Stimulated activated CD8-positive, alpha-beta memory T cell treated with anti-CD3 and anti-CD28 coated beads, Interleukin-12 subunit alpha, Interleukin-12 subunit beta, amount 100 ng/mL, for 24 hours (primary cell): ENCODE results near the gene OGA.
A peak's percentile ranks its signal among the peaks of the same experiment; 100 is the strongest.

Experiments used
- DNase-seq: peaks from one replicate; pipeline ENCODE4 v3.0.0-alpha.2; 2020; ENCODE audit errors: extremely low read depth

OGA gene

DNA sequence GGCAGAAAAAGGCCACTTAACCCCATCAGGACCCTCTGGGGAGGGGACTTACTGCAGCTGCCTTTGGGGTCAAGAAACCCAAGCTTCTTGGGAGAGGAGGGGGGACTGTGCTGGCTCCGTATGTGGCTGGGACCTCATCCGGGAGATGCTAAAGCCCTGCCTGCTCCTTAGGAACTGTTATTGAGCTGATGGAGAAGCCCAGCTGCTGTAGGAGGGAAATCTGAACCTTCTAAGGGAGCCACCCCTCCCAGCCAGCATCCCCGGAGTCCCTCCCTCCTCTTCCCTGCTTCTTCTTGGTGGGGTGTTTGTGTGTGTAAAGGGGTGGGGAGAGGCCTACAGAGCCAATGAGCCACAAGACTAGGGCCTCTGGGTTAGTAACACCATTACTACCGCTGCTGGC lies 17.1 kb upstream of the OGA start:
- DNase-seq = no peak

DNA sequence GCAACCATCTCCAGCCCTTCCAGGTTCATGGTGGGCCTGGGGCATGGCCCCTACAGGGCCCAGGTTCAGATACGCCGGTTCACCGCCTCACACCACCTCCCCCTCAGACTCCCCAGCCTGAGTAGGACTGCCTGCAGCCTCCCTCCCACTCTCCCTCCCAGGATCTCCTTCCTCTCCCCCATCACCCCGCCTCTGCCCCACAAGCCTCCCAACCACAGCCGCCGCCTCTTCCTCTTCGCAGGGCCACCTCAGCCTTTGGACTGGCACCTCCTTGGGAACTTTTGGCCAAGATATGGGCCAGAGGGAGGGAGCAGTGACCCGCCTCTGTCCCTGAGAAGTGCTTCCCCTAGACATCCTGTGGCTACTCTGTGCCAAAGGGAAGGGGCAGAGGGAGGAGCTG lies 16.1 kb upstream of the OGA start:
- DNase-seq = no peak

DNA sequence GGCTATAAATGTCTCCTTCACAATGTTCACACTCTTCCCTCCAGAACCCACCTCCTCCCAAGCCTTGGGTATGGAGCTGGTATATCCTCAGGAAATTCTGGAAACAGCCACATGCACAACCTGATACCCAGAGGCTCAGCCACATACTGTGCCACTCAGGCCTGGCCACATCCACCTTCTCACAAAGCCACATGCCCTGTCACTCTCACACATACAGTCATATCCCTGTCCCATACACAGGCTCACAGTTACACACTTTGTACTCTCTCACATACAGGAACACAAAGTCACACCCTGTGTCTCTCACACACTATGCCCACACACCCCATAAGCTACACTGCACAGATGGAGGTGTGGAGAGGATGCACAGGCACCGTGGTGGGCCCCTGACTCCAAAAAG lies 15.2 kb upstream of the OGA start:
- DNase-seq = no peak

DNA sequence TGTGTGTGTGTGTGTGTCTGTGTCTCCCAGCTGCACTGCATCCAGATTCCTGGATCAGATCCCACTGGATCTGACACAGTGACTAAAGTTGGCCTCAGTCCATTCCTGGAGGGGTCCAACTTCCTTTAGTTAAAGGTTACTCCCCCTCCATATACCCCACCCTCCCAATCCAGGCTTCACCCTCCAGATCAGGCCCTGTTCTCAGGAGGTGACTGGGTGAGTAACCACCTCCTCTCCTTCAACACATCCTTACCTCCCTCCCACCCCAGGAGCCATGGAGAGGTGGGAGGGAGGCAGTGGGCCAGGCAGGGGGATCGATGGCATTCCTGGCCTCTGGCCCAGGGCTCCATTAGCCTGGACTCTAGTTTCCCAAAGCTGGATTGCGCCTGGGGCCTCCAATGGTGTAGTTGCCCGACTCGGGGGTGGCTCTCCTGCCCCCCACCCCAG lies 14.1 kb upstream of the OGA start:
- no peak for DNase-seq

DNA sequence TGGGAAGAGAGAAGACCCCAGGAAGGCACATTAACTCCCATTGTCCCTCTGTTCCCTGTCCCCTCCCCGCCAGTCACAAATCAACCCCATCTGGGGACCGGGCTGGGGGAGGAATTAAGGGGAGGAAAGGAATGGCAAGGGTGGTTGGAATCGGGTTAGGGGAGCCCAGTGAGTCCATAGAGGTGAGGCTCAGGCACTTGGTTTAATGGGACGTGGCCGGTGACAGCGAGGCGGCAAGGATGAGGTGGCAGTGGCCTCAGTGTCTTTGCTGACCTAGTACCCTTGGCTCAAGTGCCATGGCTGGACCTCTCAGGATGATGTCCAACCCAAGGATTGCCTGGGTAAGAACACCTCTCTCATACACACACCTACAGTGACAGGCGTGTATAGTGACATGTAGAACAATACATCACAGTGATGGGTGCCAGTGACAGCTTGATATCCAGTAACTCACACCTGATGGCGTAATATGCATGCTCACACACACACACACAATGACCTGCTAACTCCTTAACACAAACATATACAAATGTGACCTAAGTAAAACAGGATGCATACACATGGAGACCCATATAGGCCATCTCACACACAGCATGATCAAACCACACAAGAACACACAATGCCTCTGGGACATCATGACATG lies 13.0 kb upstream of the OGA start:
- DNase-seq = no peak

DNA sequence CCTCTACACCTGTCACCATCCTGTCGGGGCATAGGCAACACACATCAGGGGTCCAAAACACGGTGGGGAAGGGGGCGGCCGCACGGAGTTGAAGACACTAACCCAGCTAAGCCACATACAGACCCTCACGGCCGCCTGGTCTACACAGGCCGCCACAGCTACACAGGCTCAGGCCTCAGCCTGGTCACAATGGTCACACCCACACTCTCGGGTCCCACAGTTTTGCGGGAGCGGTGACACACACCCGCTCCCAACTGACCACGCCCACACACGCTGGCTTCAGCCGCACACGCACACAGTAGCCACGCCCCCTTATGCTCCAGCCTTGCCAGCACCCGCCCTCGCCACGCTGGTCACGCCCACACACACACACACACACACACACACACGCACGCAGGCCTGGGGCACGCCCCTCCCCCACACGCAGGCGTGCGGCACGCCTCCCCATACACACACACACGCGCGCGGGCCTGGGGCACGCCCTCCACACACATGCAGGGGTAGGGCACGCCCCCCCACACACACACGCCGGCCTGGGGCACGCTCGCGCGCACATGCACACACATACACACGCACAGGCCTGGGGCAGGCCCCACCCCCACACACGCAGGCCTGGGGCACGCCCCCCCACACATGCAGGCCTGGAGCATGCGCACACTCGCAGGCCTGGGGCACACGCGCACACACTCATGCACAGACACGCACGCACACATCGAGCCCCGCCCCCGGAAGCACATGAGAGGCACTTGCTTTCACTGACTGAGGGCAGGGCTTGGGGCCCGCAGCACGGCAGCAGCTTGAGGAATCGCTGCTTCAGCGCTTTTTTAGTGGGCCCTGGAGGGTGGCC lies 12.3 kb upstream of the OGA start:
- peak; percentile 77 for DNase-seq

DNA sequence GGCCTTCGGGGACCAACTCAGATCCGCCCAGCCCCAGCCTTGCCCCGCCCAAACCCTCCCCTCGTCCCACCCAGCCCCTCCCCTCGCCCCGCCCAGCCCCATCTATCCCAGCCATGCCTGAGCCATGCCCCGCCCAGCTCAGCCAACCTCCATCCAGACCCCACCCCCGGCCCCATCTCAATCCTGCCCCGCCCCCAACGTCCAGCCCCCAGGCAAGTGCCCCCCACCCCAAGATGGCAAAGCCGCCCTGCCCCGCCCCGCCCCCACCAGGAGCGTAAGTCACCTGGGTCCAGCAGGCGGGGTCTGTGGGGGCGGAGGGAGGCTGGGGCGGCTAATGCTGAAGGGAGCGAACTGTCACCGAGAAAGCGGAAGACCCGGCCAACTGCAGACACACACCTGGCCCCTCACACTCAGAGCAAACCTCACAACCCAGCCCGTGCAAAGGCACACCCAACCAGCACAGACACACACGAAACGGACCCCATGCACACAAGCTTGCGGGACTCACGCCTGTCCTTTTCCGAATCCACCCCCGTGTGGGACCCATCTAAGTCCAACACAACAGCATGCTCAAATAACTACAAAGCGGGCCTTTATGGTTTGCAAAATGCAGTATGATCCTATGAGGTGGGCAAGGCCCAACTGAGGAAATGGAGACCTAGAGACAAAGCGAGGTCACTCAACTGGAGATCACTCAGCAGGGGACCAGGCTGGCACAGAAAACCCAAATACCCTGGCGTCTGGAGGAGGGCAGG lies 11.5 kb upstream of the OGA start:
- DNase-seq = no peak

DNA sequence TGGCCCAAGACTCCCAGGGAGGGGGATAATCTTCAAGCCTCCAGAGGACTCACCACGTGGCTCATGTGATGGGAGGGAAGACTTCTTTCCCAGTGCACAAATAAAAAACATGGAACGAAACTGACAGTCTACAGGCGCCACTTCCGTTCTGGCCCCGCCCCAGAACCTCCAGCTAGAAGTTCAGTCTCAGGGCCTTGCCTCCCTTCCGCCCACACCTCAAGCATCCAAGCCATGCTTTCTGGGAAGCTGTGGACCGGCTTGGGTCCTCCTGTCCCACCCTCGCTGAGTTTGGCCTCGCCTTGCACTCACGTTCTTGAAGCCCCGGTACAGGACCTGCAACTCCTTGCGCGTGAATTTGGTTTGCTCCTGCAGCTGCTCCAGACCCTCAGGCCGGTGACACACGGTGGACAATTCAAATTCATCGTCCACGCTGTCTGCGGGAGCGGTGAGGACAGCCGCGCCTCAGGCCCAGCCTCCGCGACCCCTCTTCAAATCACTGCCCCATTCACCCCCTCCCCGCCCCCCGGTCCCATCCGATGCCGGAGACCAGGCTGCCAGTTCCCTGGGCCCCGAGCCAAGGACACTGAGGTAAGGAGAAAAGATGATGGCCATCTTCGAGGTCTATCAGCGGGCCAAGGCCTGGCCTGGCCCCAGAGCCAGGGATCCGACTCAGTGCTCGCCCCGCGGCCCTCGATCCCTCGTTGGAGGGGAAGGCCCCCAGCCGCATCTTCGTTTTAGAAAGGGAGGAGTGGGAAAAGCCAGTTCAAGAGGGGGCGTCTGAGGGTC lies 10.7 kb upstream of the OGA start:
- DNase-seq = no peak

DNA sequence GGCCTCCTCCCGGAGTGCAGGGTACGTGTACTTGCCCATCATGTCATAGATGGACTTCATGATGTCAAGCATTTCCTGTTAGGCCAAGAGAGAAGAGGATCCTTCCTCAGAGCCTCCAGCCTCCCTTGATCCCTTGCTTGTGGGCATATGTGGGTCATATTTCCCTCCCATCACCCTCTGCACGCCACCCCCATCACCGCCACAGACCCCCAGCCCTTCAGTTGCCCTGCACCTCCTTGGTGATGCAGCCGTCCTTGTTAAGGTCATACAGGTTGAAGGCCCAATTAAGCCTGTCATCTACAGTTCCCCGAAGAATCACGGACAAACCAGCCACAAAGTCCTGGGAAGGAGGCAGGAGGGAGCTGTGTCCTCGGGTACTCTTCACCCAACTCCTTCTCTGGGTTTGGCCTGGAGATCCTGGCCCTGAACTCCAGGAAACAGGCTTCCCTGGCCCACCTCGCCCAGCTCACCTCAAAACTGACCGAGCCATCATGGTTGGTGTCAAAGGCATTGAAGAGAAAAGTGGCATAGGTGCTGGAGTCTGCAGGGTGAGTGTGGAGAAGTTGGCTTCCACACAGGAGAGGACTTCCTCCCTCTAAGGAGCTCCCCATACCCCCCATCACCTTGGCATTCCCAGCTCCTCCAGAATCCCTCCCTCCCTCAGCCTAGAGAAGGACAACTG lies 9.8 kb upstream of the OGA start:
- no peak for DNase-seq

DNA sequence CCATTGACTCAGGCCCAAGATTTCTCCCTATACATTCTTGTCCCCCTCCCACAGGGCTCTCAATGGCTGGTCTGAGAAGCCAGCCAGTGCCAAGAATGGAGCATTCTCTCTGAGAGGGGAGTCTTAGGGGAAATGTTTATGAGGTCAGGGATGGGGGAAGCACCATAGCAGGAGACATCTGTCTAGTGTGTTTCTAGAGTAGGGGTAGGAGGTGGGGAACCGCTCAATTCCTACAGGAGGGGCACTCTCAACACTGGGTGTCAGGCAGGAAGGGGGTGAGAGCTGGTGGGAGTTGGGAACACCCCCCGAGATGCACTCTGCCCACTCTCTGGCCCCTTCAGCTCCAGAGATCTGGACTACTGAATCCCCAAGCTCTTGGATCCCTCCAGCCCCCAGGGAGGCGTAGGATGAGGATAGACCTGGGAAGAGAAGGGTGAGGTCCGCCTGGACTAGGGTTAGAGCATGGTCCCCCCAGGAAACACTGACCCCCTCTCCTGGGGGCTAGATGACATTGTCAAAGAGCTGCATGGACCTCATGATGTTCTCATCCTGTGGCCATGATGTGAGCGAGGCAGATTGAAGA lies 8.7 kb upstream of the OGA start:
- DNase-seq = no peak

DNA sequence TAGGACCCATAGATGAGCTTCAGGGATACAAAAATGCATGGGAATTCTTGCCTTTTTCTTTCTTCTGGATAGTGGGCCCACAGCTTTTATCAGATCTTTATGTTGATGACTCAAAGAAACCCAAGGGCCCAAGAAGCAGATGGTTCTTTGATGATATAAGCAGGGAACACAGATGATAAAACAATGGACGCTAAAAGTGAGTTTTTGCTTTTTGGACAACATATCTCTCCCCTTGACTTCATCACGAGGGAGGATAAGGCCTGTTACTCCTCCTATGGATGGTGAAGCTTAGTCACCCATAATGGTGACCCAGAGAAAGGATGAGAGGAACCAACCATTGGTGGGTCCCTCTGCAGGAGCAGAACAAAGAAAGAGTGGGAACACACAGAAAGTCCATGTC lies 6.5 kb upstream of the OGA start:
- DNase-seq = no peak

DNA sequence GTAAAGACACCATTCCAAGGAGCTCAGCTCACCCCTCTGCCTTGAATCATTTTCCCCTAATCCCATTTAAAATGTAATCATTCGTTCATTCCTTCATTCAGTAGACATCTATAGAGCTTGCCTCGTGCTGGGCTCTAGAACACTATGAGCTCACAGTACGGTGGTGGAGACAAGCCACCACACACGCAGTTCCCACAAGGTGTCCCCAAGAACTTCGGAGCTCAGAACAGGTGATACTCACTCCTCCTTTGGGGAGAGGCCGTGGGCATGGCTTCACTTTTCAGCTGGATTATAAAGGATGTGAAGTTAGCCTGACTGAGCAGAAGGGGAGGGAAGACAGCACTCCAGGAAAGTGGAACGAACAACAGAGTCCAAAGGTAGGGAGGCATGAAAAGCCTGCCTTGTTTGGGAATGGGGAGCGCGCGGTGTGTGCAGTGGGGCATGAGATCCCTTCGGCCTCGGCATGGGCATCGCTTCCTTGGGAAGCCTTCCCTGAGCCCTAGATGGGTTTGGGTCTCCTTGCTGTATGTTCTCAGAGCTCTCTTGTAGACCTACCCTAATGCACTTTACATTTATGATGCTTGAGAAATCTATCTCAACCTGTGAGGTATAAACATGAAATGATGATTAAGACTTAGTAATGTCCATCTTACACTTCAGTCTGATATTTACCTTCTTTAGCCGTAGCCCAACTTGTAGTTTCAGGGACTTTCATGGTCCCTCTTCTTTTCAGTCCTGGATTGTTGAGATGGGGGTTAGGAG lies 809 bp upstream of the OGA start:
- no peak for DNase-seq

DNA sequence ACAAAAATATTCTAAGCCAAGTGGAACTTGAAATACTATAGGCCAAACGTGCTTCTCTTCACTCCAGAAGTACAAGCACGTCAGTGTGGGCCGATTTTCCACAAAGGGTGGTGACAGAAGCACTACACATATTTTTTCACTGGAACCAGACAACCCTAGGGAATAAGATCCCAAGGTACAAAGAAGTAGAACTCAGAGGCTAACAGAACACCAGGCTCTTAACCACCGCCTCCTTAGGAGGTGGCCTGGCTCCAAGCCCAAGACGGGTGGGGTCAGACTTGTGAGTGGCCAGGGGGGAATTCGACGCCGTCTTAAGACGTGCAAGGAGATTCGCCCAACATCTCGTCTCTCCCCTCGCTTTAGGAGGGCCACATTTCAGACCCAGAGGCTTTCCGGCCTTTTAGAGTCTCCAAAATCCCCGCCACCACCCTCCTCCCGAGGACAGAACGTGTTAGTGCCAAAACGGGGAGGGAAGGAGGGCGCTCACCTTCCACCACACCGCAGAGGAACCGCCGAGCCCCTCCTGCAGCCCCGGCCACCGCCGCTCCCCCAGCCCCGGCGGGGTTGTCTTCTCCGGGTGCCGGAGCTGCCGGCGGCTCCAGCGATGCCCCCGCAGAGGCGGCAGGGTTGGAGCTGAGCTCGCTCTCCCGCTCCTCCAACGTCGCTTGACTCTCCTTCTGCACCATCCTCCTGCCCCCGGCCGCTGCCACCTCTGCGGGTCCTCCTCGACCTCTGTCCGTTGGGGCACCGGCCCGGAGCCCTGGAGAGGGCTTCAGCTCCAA lies 716 bp downstream of the OGA start:
- DNase-seq = no peak

DNA sequence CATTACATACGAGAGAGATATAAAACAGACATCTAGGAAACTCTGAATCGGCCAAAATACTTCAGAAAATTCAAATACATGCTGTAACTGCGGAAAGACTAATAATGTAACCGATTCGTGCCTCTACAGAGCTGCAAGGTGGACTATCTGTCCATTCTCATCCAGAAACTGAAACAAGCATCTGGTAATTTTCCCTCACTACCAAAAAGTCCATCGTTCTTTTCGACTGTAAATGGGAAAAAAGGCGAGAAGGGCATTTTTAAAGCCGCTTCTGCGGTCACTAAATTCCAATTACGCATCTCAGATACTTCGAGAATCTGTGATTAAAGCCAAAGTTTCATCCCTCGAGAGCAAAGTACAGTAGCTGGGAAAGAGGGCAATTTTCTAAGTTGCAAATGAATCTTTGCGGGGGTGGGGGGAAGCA lies 1.3 kb downstream of the OGA start:
- no peak for DNase-seq

DNA sequence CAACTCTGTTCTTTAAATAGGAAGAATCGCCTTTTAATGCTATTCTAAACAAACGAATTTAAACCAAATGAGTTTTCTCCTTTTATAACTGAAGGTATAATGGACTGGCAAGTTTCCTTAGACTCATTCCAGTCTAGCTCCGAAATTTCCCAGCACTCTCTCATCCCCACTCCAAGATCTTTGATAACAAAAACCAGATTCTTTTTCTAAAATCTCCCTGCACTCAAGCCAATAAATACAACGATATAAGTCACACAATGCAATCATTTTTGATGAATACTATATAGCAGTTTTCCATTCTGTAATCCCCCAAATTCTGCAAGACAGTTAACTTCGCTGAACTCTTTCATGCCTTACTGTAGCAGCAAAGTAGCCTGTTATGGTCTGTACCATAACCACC lies 1.9 kb downstream of the OGA start:
- no peak for DNase-seq

DNA sequence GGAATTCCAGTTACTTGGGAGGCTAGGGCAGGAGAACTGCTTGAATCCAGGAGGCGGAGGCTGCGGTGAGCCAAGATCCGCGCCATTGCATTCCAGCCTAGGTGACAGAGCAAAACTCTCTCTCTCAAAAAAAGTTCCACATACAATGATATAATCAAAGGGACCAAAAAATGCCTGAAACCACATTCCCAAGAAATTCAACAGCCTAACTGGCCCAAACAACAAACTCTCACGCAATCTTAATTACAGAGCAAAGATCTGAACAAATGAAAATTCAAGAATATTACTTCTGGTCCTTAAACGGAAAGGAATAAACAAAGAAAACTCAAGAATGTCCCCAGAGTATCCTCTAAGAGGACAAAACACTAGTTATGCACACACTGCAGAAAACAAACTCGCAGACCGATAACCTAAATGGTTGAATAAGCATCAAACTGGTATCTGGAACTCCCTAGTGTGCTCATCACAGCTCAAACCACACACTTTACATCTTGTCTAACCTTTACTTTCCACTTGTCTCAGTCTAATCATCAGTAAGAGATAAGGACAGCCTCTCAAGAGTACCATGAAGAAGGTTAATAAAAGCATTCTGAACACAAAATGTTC lies 3.7 kb downstream of the OGA start:
- no peak for DNase-seq

DNA sequence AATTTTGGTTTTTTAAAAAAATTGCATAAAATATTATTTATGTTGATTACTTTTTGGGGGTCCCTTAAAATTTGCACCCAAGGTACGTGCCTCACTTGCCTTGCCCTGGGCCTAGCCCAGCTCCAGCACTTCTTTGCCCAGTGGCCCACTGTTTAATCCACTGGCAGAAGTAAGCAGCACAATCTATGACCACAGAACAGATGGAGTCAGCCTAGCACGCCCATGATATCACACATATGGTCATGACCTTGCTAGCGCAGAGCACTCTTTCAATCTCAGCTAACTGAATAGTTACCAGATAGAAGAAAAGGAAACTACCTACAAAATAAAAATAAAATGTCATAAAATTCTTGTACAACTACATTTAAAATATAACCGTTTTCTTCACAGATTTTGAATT lies 5.6 kb downstream of the OGA start:
- no peak for DNase-seq

DNA sequence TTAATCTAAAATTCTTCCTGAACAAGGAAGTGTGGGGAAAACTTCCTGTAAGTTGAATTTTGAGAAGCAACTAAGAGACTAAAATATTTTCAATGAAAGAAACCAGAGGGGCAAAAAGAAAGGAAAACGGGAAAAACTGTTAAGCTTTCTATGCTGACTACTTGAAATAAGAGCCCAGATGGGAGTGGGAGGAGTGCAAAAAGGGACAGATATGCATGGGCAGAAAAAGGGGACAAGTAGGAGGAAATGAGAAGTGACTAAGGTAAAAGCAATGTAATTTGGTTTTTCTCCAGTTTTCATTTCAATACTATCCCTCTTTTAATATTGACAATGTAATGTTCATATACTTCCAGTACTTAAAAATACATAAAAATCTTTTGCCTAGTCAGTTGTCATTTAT lies 11.1 kb downstream of the OGA start:
- DNase-seq = no peak

DNA sequence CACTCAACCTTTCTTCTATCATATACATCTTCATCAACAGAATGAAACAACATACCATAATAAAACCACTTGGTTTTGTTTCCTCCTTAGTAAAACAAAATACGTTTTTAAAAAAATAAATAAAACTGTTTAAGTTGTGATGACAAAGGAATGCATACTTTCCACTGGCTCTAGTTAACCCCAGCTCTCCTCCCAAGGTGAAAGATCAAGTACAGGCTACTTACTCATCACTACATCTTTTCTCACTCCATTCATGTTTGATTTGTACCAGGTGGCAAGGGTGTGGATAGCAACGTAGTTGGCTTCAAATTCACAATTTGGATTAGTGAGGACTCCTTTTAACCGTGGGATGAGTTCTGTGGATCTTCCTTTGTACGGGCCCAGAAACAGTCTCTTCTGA lies 14.7 kb downstream of the OGA start:
- DNase-seq = no peak
